ENCODE measurements around the gene GAB4. TPM values are rescaled to one million over a fixed set of nuclear protein-coding genes. Genes with fewer than 3 reads are reported as not detected.

The GAB4 gene
- total and polyA plus RNA-seq, 2 of the 13 experiments (the other 11 are each of a cell fraction or from before 2014, with no cell fraction given): not detected

DNA sequence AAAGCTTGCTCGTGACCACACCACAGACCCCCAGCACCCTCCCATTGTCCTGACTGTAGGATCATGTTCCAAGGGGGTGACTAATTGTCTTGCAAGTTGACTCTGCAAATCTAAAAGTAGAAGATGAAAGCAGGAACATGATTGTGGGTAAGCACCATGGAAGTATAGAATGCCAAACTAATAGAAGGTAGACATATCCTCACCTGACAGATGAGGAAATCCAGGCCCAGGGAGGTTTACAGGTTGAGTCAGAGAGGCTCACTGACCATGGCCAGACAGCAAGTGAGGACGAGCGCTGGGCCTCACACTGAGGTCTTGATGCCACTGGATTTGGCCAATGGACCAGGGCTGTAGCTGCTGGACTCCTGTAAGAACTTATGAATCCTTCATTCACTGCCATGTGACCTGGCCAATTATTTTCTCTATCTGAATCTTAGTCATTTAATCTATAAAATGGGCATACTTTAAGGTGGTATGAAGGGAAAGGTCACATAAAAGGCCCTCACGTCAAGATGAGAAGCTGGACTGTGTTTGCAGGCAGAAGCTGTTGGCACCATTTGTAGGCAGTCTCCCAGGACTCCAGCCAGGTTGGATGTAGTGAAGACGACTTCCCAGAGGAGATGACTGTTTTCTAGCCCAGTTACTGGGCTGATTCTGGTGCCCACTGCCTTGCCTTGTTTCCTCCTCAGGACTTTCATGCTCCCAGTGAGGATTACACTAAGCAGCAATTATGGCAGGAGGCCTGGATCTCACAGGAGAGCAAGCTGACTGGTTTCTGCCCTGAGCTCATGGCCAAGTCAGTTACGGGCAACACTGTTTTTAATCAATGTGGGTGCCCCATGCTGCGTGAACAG, 54.6 kb downstream of the GAB4 start (continued):
- TF ChIP-seq, protein P1, sequence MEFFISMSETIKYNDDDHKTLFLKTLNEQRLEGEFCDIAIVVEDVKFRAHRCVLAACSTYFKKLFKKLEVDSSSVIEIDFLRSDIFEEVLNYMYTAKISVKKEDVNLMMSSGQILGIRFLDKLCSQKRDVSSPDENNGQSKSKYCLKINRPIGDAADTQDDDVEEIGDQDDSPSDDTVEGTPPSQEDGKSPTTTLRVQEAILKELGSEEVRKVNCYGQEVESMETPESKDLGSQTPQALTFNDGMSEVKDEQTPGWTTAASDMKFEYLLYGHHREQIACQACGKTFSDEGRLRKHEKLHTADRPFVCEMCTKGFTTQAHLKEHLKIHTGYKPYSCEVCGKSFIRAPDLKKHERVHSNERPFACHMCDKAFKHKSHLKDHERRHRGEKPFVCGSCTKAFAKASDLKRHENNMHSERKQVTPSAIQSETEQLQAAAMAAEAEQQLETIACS (CRISPR knock-in tag; IDR thresholded peaks at IDR 0.05): no peak
- TF ChIP-seq, protein P2, sequence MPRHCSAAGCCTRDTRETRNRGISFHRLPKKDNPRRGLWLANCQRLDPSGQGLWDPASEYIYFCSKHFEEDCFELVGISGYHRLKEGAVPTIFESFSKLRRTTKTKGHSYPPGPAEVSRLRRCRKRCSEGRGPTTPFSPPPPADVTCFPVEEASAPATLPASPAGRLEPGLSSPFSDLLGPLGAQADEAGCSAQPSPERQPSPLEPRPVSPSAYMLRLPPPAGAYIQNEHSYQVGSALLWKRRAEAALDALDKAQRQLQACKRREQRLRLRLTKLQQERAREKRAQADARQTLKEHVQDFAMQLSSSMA (CRISPR knock-in tag; IDR thresholded peaks at IDR 0.05): no peak
- TF ChIP-seq CREB1 (IDR thresholded peaks at IDR 0.05): no peak
- TF ChIP-seq CREB1 (CRISPR knock-in tag; IDR thresholded peaks at IDR 0.05): no peak
- TF ChIP-seq SRY (CRISPR knock-in tag; IDR thresholded peaks at IDR 0.05): no peak
- TF ChIP-seq GFI1 (CRISPR knock-in tag; IDR thresholded peaks at IDR 0.05; ENCODE audit: borderline replicate concordance): no peak
- TF ChIP-seq MXI1 (IDR thresholded peaks at IDR 0.05; ENCODE audit: borderline replicate concordance, low read depth, low read length): no peak

DNA sequence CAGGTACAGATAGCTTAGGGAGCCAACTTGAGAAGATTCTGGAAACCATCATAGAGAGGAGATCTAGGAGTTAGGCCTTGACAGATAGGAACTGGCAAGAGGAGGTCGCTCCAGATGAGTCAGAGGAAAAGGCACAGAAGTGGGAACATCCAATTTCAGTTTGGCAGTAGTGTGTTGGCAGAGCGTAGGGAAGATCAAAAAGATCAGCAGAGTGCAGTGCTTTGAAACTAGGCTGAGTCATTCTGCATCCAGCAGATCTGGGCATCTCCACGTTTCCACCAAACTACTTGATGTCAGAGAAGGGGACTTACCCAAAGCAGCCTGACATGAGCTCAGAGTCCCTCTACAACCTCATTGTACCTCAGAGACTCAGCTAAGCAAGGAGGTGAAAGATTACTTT, 58.5 kb downstream of the GAB4 start:
- Histone ChIP-seq H3K27me3 (ENCODE audit: control insufficient read depth in 1 of 2, insufficient read depth in 2 of 2, low read length in 2 of 2) (no peaks in the 10 kb centered on the region), H3K79me2 (ENCODE audit: insufficient read depth, low read length) (no peaks in the 10 kb centered on the region), H3K9me3 (ENCODE audit: low read length) (no peaks in the 10 kb centered on the region), H3K36me3 (replicated peaks in 1 of 2; ENCODE audit: control insufficient read depth in 1 of 2, insufficient read depth in 2 of 2, low read length in 2 of 2) (no peaks in the 10 kb centered on the region), H3K27ac (ENCODE audit: extremely low read length, insufficient read depth, low read length) (no peak overlapping the region), H2AFZ (ENCODE audit: low read length) (no peak overlapping the region), H3K9ac (ENCODE audit: insufficient read depth, low read depth, low read length) (no peak overlapping the region), H3K4me1 (ENCODE audit: insufficient read depth, low read length) (no peaks in the 10 kb centered on the region), H4K20me1 (ENCODE audit: insufficient read depth, low read length) (no peaks in the 10 kb centered on the region), H3K4me2 (ENCODE audit: low read depth, low read length) (no peak overlapping the region), H3K4me3 (replicated peaks in 1 of 3; ENCODE audit: insufficient read depth in 1 of 3, low read depth in 2 of 3, low read length in 3 of 3) (no peak overlapping the region)
- no TSS peak for BruUV-seq (replicated peaks)
- 0% methylated on average over 3 of the region's 3 CpGs for WGBS (ENCODE audit: low lambda C conversion rate)
- ChIA-PET CTCF (ENCODE audit: low intra/inter-chr PET ratio, low total read pairs) (no interaction called here), POLR2A (no interaction called here)
- in situ Hi-C loops (cut with HindIII; ENCODE audit: extremely low pct_ligation_motif_present, low pct_unique_long_range_greater_than_20kb) (no loop called here), intact Hi-C loops (cut with micrococcal nuclease; ENCODE audit: unreplicated experiment) (no loop called here)
- no peak for DNase-seq (ENCODE audit: low spot score)
- FAIRE-seq: no peak
- no peak for ATAC-seq
- TF ChIP-seq, protein P3, sequence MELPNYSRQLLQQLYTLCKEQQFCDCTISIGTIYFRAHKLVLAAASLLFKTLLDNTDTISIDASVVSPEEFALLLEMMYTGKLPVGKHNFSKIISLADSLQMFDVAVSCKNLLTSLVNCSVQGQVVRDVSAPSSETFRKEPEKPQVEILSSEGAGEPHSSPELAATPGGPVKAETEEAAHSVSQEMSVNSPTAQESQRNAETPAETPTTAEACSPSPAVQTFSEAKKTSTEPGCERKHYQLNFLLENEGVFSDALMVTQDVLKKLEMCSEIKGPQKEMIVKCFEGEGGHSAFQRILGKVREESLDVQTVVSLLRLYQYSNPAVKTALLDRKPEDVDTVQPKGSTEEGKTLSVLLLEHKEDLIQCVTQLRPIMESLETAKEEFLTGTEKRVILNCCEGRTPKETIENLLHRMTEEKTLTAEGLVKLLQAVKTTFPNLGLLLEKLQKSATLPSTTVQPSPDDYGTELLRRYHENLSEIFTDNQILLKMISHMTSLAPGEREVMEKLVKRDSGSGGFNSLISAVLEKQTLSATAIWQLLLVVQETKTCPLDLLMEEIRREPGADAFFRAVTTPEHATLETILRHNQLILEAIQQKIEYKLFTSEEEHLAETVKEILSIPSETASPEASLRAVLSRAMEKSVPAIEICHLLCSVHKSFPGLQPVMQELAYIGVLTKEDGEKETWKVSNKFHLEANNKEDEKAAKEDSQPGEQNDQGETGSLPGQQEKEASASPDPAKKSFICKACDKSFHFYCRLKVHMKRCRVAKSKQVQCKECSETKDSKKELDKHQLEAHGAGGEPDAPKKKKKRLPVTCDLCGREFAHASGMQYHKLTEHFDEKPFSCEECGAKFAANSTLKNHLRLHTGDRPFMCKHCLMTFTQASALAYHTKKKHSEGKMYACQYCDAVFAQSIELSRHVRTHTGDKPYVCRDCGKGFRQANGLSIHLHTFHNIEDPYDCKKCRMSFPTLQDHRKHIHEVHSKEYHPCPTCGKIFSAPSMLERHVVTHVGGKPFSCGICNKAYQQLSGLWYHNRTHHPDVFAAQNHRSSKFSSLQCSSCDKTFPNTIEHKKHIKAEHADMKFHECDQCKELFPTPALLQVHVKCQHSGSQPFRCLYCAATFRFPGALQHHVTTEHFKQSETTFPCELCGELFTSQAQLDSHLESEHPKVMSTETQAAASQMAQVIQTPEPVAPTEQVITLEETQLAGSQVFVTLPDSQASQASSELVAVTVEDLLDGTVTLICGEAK (IDR thresholded peaks at IDR 0.05): no peak
- TF ChIP-seq, protein P3 (CRISPR knock-in tag; IDR thresholded peaks at IDR 0.05): no peak
- TF ChIP-seq PHF8 (CRISPR knock-in tag; IDR thresholded peaks at IDR 0.05) (no peak), RARA (CRISPR knock-in tag; IDR thresholded peaks at IDR 0.05) (no peak)

All from HepG2 (cell line).